ENCODE measurements around the gene CLSTN2. TPM values are rescaled to one million over a fixed set of nuclear protein-coding genes. Genes with fewer than 3 reads are reported as not detected.
"Not testable (repeated sequence)": the region's sequence is repeated elsewhere in the genome, so short reads cannot be mapped to it uniquely, and the experiment has no call there.

The CLSTN2 gene
- total RNA-seq, 1 donor from 2014 or later = not detected

DNA sequence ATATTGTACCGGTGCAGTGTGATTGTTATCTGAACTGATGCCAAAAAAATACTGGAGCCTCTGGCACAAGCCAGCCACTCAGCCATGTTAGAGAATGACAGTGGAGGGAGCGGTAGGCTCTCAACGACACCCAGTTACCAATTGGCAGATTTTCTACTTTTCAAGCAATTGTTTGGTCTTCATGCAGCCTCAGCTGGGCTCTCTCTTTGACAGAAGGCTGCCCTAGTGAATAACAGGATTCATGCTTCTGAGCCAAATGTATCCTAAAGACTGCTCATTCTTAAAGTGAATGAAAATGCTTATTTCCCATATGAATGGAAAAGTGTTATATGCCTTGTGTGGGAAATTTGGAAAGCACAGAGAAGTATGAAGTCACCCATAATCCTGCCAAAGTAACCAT is 481.7 kb downstream of the CLSTN2 start:
- H3K27me3 Mint-ChIP-seq = peaks cover 3% of the 10 kb centered on the region
- H3K9me3 Mint-ChIP-seq = peaks cover 6% of the 10 kb centered on the region
- TF ChIP-seq, protein P1, sequence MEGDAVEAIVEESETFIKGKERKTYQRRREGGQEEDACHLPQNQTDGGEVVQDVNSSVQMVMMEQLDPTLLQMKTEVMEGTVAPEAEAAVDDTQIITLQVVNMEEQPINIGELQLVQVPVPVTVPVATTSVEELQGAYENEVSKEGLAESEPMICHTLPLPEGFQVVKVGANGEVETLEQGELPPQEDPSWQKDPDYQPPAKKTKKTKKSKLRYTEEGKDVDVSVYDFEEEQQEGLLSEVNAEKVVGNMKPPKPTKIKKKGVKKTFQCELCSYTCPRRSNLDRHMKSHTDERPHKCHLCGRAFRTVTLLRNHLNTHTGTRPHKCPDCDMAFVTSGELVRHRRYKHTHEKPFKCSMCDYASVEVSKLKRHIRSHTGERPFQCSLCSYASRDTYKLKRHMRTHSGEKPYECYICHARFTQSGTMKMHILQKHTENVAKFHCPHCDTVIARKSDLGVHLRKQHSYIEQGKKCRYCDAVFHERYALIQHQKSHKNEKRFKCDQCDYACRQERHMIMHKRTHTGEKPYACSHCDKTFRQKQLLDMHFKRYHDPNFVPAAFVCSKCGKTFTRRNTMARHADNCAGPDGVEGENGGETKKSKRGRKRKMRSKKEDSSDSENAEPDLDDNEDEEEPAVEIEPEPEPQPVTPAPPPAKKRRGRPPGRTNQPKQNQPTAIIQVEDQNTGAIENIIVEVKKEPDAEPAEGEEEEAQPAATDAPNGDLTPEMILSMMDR (IDR thresholded peaks at IDR 0.05) = no peak
- ChIA-PET CTCF (no interaction called here), POLR2A (no interaction called here)
- H3K27ac Mint-ChIP-seq = no peak overlapping the region
- H3K36me3 Mint-ChIP-seq (ENCODE audit: low read depth) = no peaks in the 10 kb centered on the region
- DNase-seq (no peak), ATAC-seq (ENCODE audit: low read depth) (no peak)
- H3K4me1 Mint-ChIP-seq = no peaks in the 10 kb centered on the region
- intact Hi-C loops (cut with micrococcal nuclease) = no loop called here
- no peak overlapping the region for H3K4me3 Mint-ChIP-seq

DNA sequence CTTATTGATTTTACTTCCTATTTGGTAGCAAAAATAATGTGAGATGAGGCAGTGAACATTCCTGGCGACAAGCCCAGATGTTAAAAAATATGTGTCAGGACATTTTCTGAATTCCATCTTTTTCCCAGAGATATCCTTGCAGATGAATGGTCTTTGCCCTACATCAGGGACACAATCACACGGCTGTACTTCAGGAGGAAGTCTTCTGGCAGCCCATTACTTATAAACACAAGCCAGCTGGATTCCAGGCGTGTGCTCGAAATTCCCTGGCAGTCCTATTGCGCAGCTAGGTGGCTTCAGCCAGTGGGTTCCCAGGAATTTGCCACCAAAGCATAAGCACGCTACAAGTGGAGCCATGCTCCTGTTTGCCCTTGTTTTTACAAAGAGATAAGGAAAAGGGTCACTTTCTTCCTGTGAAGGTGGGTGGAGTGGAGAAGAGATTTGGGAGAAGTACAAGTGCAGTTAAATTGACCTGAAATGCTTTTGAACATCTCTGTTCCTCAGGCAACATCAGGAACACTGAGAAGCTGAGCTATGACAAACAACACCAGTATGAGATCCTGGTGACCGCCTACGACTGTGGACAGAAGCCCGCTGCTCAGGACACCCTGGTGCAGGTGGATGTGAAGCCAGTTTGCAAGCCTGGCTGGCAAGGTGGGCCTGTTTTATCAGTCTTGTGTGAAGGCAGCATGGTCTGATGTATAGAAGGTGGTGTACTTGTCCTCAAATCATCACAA is 485.8 kb downstream of the CLSTN2 start:
- Mint-ChIP-seq H3K27ac (no peak overlapping the region), H3K9me3 (peaks cover 2% of the 10 kb centered on the region), H3K4me1 (no peaks in the 10 kb centered on the region), H3K36me3 (ENCODE audit: low read depth) (no peaks in the 10 kb centered on the region), H3K4me3 (no peak overlapping the region), H3K27me3 (peaks cover 3% of the 10 kb centered on the region)
- TF ChIP-seq, protein P1 (IDR thresholded peaks at IDR 0.05) = no peak
- no peak for ATAC-seq (ENCODE audit: low read depth)
- intact Hi-C loops (cut with micrococcal nuclease) = no loop called here
- ChIA-PET POLR2A (no interaction called here), CTCF (no interaction called here)
- no peak for DNase-seq

DNA sequence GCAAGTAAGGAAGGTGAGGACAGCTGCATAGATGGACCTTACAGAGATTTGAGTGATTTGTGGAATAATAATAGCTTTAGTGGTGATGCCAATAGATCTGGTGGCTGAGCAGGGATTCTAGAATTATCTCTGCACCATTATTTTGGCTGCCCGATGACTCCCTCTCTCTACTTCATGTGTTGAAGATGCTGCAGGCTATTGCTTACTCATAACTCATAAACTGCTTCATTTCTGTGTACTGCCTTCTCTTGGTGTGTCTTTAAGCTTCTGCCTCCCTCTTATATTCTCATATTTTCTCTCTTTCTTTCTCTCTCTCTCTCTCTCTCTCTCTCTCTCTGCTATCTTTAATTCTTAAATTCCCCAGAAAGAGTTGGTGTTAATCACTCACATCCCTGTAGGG is 486.9 kb downstream of the CLSTN2 start:
- ATAC-seq (ENCODE audit: low read depth) (no peak), DNase-seq (no peak)
- Mint-ChIP-seq H3K4me1 (no peaks in the 10 kb centered on the region), H3K27me3 (peaks cover 3% of the 10 kb centered on the region), H3K27ac (no peak overlapping the region), H3K36me3 (ENCODE audit: low read depth) (no peaks in the 10 kb centered on the region), H3K9me3 (no peaks in the 10 kb centered on the region), H3K4me3 (no peak overlapping the region)
- ChIA-PET POLR2A (no interaction called here), CTCF (no interaction called here)
- TF ChIP-seq, protein P1 (IDR thresholded peaks at IDR 0.05) = no peak
- intact Hi-C loops (cut with micrococcal nuclease) = no loop called here

DNA sequence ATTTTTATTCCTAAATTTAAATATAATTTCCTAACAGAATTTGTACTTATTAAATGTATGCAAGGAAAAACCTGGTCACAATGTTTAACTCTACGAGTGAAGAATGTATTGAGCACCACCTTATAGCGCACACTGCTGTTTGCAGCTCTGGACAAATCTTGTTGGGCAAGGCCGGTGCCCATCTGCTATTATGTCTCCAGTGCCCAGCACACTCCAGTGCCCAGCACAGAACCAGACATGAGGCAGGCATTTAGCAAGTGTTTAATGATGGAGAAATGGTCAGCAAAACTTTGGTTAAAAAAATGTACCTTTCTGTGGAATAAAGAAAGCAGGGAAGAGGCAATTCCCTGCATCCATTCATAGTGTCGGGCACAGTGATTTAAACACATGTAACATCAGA is 488.2 kb downstream of the CLSTN2 start:
- H3K36me3 Mint-ChIP-seq (ENCODE audit: low read depth) = no peaks in the 10 kb centered on the region
- intact Hi-C loops (cut with micrococcal nuclease) = no loop called here
- POLR2A ChIA-PET = no interaction called here

DNA sequence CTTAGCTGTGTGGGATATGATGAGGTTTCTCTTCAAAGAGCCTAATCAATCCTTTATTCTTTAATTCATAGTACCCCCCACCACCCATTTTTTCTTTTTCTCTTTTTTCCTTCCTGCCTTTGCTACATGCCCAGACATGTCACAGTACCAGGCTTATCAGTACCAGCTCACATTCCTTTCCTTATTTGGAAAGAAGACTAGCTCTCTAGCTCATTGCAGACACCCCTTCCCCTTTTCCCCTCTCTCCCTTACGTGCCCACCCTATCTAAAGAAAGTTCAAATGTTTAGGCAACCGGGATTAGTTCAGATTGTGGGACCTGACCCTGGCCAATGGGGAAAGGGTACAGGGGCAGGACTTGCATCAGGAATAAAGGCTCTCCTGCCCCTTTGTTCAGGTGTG is 488.6 kb downstream of the CLSTN2 start:
- H3K36me3 Mint-ChIP-seq (ENCODE audit: low read depth); CTCF ChIA-PET; POLR2A ChIA-PET; H3K4me1 Mint-ChIP-seq; H3K4me3 Mint-ChIP-seq; H3K27ac Mint-ChIP-seq; intact Hi-C loops (cut with micrococcal nuclease); H3K9me3 Mint-ChIP-seq; ATAC-seq (ENCODE audit: low read depth); DNase-seq; H3K27me3 Mint-ChIP-seq: not testable (repeated sequence)

More for the DNA sequence above, 488.2 kb downstream of the CLSTN2 start:
- H3K27ac Mint-ChIP-seq = no peak overlapping the region
- TF ChIP-seq, protein P1 (IDR thresholded peaks at IDR 0.05) = no peak
- CTCF ChIA-PET = no interaction called here
- no peak overlapping the region for H3K4me3 Mint-ChIP-seq
- no peak for ATAC-seq (ENCODE audit: low read depth)
- no peaks in the 10 kb centered on the region for H3K9me3 Mint-ChIP-seq
- H3K27me3 Mint-ChIP-seq = peaks cover 1% of the 10 kb centered on the region
- DNase-seq = no peak
- H3K4me1 Mint-ChIP-seq = no peaks in the 10 kb centered on the region

DNA sequence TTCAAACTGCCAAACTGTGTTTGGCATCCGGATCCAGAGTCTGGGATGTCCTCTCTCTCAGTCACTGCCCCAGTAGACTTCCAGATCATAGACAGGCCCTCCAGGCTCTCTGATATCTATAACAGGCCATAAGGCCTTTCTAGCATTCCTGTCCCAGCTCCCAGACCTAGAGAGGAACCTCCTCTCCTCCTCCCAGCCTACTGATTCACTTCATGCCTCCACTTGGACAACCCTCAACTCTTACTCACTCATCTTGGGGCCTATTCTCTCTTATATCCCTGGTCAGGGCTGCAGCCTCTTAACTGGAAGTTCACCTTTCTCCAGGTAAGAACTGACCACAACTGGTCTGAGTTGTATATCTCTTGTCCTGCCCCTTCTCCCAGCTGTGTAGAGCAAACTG is 489.2 kb downstream of the CLSTN2 start:
- DNase-seq (no peak), ATAC-seq (ENCODE audit: low read depth) (no peak)
- H3K27me3 Mint-ChIP-seq = peaks cover 3% of the 10 kb centered on the region
- TF ChIP-seq, protein P1 (IDR thresholded peaks at IDR 0.05) = no peak
- H3K27ac Mint-ChIP-seq = no peak overlapping the region
- H3K4me1 Mint-ChIP-seq = no peaks in the 10 kb centered on the region
- no peak overlapping the region for H3K4me3 Mint-ChIP-seq
- intact Hi-C loops (cut with micrococcal nuclease) = no loop called here
- H3K9me3 Mint-ChIP-seq = no peaks in the 10 kb centered on the region
- H3K36me3 Mint-ChIP-seq (ENCODE audit: low read depth) = no peaks in the 10 kb centered on the region
- ChIA-PET CTCF (no interaction called here), POLR2A (no interaction called here)

Measured in activated B cell treated with CpG ODN at 0.5 μM for 24 hours (primary cell).